Hematopoietic multipotent progenitor cell treated with erythropoietin and hydrocortisone succinate and interleukin-3 and kit ligand, for 17 days (in vitro differentiated cells): ENCODE data around the gene PYROXD2.
"Not testable (repeated sequence)": the region's sequence is repeated elsewhere in the genome, so short reads cannot be mapped to it uniquely, and the experiment has no call there.

Experiments
- DNase-seq: peaks from one replicate; pipeline ENCODE4 v3.0.0-alpha.2; 2015; ENCODE audit warnings: low spot score

PYROXD2 gene

GRCh38 chr10:98365406-98366061 is 49.4 kb downstream of the PYROXD2 start:
- no peak for DNase-seq

- DNase-seq = no peak
Observed at GRCh38 chr10:98364432-98365102, 50.4 kb downstream of the PYROXD2 start.

- no peak for DNase-seq
Observed at GRCh38 chr10:98363220-98363619, 51.8 kb downstream of the PYROXD2 start.

- DNase-seq = peak; percentile 86
Observed at GRCh38 chr10:98361131-98362025, 53.6 kb downstream of the PYROXD2 start.

GRCh38 chr10:98357194-98357822 is 57.7 kb downstream of the PYROXD2 start:
- no peak for DNase-seq

GRCh38 chr10:98354491-98354890 is 60.5 kb downstream of the PYROXD2 start:
- no peak for DNase-seq

GRCh38 chr10:98353170-98353569 is 61.8 kb downstream of the PYROXD2 start:
- no peak for DNase-seq

GRCh38 chr10:98351831-98352402 is 63.1 kb downstream of the PYROXD2 start:
- no peak for DNase-seq

- no peak for DNase-seq
Observed at GRCh38 chr10:98349508-98349922, 65.5 kb downstream of the PYROXD2 start.

- no peak for DNase-seq
Observed at GRCh38 chr10:98346847-98347246, 68.1 kb downstream of the PYROXD2 start.

GRCh38 chr10:98344589-98345038 is 70.4 kb downstream of the PYROXD2 start:
- no peak for DNase-seq

- not testable (repeated sequence) for DNase-seq
Observed at GRCh38 chr10:98341701-98342100, 73.3 kb downstream of the PYROXD2 start.

GRCh38 chr10:98340940-98341310 is 74.1 kb downstream of the PYROXD2 start:
- peak; percentile 28 for DNase-seq

GRCh38 chr10:98340261-98340939 is 74.6 kb downstream of the PYROXD2 start:
- DNase-seq = no peak

GRCh38 chr10:98339799-98340198 is 75.2 kb downstream of the PYROXD2 start:
- no peak for DNase-seq

- DNase-seq = no peak
Observed at GRCh38 chr10:98338896-98339295, 76.1 kb downstream of the PYROXD2 start.

- no peak for DNase-seq
Observed at GRCh38 chr10:98338318-98338717, 76.7 kb downstream of the PYROXD2 start.

- no peak for DNase-seq
Observed at GRCh38 chr10:98337484-98337883, 77.5 kb downstream of the PYROXD2 start.
